Measurements from ENCODE around the gene EZH2. TPM values are rescaled to one million over a fixed set of nuclear protein-coding genes. Genes with fewer than 3 reads are reported as not detected.

The EZH2 gene
- total RNA-seq, 2 donors from 2014 or later, result 0.26 to 0.98 TPM

DNA sequence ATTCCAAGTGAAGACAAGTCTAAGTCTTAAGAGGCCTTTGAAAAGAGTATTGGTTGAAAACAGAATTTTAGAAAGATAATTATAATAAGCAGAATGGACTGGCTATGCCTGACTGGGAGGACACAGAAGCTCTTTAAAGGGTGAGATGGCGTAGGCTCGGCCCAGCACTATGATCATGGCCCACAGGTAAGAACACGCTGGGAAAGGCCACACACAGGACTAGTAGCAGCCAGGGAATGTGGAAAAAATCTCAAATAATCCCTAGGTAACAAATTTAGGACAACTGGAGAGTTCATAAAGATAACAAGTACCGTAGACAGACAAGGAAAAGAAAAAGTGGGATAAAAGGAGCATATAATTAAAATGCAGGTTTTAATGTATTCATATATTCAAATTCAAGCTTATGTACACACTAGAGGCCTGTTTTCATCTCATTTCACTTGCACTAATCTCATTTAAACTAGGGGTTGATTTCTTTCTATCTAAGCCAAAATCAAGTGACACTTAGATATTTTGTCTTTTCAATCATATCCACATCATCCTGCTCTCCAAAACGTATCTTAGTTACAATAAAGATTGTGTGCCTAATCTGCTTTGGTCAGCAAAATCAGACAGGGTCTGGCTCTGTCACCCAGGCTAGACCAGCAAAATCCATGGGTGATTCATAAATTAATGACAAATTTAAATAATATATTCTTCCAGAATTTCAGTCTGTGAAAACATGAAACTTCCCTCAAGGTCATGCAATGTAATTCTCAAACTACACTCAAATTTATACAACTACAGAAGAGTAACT, 53.0 kb downstream of the EZH2 start:
- no peak overlapping the region for H3K27ac ChIP-seq
- H3K9me3 ChIP-seq, result no peaks in the 10 kb centered on the region
- DNase-seq (ENCODE audit: low spot score), result no peak
- no peak overlapping the region for H3K4me3 ChIP-seq
- TF ChIP-seq, protein P1, sequence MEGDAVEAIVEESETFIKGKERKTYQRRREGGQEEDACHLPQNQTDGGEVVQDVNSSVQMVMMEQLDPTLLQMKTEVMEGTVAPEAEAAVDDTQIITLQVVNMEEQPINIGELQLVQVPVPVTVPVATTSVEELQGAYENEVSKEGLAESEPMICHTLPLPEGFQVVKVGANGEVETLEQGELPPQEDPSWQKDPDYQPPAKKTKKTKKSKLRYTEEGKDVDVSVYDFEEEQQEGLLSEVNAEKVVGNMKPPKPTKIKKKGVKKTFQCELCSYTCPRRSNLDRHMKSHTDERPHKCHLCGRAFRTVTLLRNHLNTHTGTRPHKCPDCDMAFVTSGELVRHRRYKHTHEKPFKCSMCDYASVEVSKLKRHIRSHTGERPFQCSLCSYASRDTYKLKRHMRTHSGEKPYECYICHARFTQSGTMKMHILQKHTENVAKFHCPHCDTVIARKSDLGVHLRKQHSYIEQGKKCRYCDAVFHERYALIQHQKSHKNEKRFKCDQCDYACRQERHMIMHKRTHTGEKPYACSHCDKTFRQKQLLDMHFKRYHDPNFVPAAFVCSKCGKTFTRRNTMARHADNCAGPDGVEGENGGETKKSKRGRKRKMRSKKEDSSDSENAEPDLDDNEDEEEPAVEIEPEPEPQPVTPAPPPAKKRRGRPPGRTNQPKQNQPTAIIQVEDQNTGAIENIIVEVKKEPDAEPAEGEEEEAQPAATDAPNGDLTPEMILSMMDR (IDR thresholded peaks at IDR 0.05), result no peak
- no peaks in the 10 kb centered on the region for H3K27me3 ChIP-seq
- H3K36me3 ChIP-seq, result no peaks in the 10 kb centered on the region
- H3K4me1 ChIP-seq, result no peaks in the 10 kb centered on the region

DNA sequence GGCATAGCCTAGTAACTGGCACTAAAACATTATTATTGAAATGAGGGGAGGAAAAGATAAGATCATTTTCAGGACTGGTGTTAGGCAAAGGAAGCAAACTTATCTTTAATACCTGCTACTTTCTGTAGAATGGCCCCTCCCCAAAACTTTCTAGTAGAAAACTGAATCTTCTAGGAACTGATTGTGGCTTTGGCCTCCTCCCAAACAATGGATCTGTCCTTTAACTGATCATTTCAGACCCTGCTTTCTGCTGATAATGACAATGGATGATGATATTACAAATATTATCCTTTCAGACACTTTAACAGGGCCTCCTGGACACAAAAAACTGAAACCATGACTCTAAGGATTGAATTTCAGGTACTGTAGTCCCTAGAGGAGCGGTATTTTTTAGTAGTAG, 55.1 kb downstream of the EZH2 start:
- Histone ChIP-seq H3K4me3 (no peak overlapping the region), H3K27me3 (no peaks in the 10 kb centered on the region), H3K27ac (no peak overlapping the region), H3K4me1 (no peaks in the 10 kb centered on the region), H3K36me3 (no peaks in the 10 kb centered on the region), H3K9me3 (no peaks in the 10 kb centered on the region)
- DNase-seq (ENCODE audit: low spot score), result no peak
- TF ChIP-seq, protein P1 (IDR thresholded peaks at IDR 0.05), result no peak

DNA sequence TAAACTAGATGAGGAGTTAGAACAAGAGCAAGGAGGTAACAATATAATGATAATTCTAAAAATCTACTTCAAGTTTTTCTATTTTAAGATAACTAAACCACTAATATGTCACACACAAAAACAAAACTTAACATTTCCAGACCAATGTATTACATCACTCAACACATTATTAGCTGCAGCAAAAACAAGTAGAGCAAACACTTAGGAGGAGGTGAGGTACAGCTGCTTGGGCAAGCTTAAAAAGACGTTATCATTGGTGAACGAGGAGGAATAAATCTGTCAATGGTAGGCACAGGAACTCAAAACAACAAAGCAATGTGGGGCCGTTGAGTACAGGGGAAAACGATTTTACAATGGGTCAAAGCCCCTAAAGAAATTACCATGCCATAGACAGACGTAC, 58.8 kb downstream of the EZH2 start:
- H3K4me1 ChIP-seq, result no peaks in the 10 kb centered on the region
- DNase-seq (ENCODE audit: low spot score), result no peak
- no peak overlapping the region for H3K4me3 ChIP-seq
- TF ChIP-seq, protein P1 (IDR thresholded peaks at IDR 0.05), result no peak
- no peaks in the 10 kb centered on the region for H3K36me3 ChIP-seq
- no peak overlapping the region for H3K27ac ChIP-seq
- H3K9me3 ChIP-seq, result no peaks in the 10 kb centered on the region
- H3K27me3 ChIP-seq, result no peaks in the 10 kb centered on the region

DNA sequence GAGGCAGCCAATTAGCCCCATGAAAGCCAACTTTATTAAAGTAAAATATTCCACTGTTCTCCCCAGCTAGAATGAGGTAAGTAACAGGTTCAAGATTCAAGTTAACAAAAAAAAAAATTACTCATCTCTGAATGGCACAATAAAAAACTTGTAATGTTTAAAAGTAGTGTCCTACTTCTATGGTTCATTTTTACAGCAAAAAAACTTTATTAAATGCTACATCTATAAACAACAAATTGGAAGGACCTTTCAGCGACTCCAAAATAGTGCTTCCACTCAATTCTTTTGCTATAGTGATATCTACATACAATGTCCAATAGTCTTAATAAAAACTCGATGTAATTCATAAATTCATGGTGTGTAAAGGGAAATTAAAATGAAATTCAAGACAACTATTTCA, 59.2 kb downstream of the EZH2 start:
- DNase-seq (ENCODE audit: low spot score), result no peak
- Histone ChIP-seq H3K27me3 (no peaks in the 10 kb centered on the region), H3K36me3 (no peaks in the 10 kb centered on the region), H3K4me1 (no peaks in the 10 kb centered on the region), H3K4me3 (no peak overlapping the region), H3K9me3 (no peaks in the 10 kb centered on the region), H3K27ac (no peak overlapping the region)
- TF ChIP-seq, protein P1 (IDR thresholded peaks at IDR 0.05), result no peak

DNA sequence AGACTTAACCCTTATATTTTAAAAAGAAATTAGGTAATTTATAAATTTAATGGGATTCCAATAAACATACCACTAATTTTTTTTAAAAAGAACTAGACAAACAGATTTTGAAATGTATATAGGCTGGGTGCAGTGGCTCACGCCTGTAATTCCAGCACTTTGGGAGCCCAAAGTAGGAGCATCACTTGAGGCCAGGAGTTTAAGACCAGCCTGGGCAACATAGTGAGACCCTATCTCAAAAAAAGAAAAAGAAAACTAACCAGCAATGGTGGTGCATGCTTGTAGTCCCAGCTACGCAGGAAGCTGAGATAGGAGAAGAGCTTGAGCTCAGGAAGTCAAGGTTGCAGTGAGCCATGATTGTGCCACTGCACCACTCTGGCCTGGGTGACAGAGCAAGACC, 62.7 kb downstream of the EZH2 start:
- Histone ChIP-seq H3K4me1 (no peaks in the 10 kb centered on the region), H3K4me3 (no peak overlapping the region), H3K27me3 (no peaks in the 10 kb centered on the region), H3K36me3 (no peaks in the 10 kb centered on the region), H3K27ac (no peak overlapping the region), H3K9me3 (no peaks in the 10 kb centered on the region)
- TF ChIP-seq, protein P1 (IDR thresholded peaks at IDR 0.05), result no peak
- DNase-seq (ENCODE audit: low spot score), result no peak
